ENCODE results near the gene GPC6.

The GPC6 gene

GRCh38 chr13:94267581-94268366, 1041.2 kb downstream of the GPC6 start (continued):
- no peak for TF ChIP-seq ZNF558 (tag by site-specific recombination; IDR thresholded peaks at IDR 0.05)

GRCh38 chr13:94268661-94269060, 1042.1 kb downstream of the GPC6 start:
- no peak for TF ChIP-seq KLF10 (tag by site-specific recombination; IDR thresholded peaks at IDR 0.05)
- no peak for TF ChIP-seq ZFP69B (tag by site-specific recombination; IDR thresholded peaks at IDR 0.05)
- no peak for TF ChIP-seq ZNF600 (tag by site-specific recombination; IDR thresholded peaks at IDR 0.05)
- Histone ChIP-seq H3K36me3 (ENCODE audit: control insufficient read depth in 2 of 2, insufficient read depth in 1 of 2, low read length in 2 of 2) (no peaks in the 10 kb centered on the region), H3K4me1 (ENCODE audit: control insufficient read depth, insufficient read depth, low read length) (no peaks in the 10 kb centered on the region), H3K9me3 (ENCODE audit: control insufficient read depth, insufficient read depth, low read depth, low read length) (no peaks in the 10 kb centered on the region), H3K4me3 (ENCODE audit: low read depth, low read length) (no peak overlapping the region), H3K27ac (ENCODE audit: extremely low read depth, low read depth, low read length) (no peak overlapping the region)
- POLR2A ChIA-PET: no interaction called here
- CTCF ChIA-PET: no interaction called here

GRCh38 chr13:94269557-94269956, 1043.0 kb downstream of the GPC6 start:
- Histone ChIP-seq H3K4me3 (ENCODE audit: low read depth, low read length) (no peak overlapping the region), H3K9me3 (ENCODE audit: control insufficient read depth, insufficient read depth, low read depth, low read length) (no peaks in the 10 kb centered on the region), H3K36me3 (ENCODE audit: control insufficient read depth in 2 of 2, insufficient read depth in 1 of 2, low read length in 2 of 2) (no peaks in the 10 kb centered on the region), H3K4me1 (ENCODE audit: control insufficient read depth, insufficient read depth, low read length) (no peaks in the 10 kb centered on the region), H3K27ac (ENCODE audit: extremely low read depth, low read depth, low read length) (no peak overlapping the region)
- ChIA-PET CTCF (interaction anchor here (0.7 kb wide), 1 partner anchor 25 kb away, joined by 3 read pairs; no protein-coding TSS in a partner anchor), POLR2A (no interaction called here)
- TF ChIP-seq ZNF148 (tag by site-specific recombination; IDR thresholded peaks at IDR 0.05; ENCODE audit: borderline replicate concordance) (no peak), ZNF530 (tag by site-specific recombination; IDR thresholded peaks at IDR 0.05; ENCODE audit: low read depth) (no peak), AEBP2 (tag by site-specific recombination; IDR thresholded peaks at IDR 0.05; ENCODE audit: borderline replicate concordance) (no peak), ZNF132 (tag by site-specific recombination; IDR thresholded peaks at IDR 0.05; ENCODE audit: borderline replicate concordance) (no peak), ZNF777 (tag by site-specific recombination; IDR thresholded peaks at IDR 0.05; ENCODE audit: borderline replicate concordance) (no peak), ZNF280D (tag by site-specific recombination; IDR thresholded peaks at IDR 0.05) (no peak), SCRT1 (tag by site-specific recombination; IDR thresholded peaks at IDR 0.05; ENCODE audit: borderline replicate concordance) (no peak), KLF8 (tag by site-specific recombination; IDR thresholded peaks at IDR 0.05) (no peak), ZNF623 (tag by site-specific recombination; IDR thresholded peaks at IDR 0.05) (no peak), ZNF555 (tag by site-specific recombination; conservative IDR thresholded peaks at IDR 0.05) (no peak), ZNF768 (tag by site-specific recombination; IDR thresholded peaks at IDR 0.05) (no peak), ZNF830 (tag by site-specific recombination; IDR thresholded peaks at IDR 0.05; ENCODE audit: low read depth) (no peak), ZNF792 (tag by site-specific recombination; IDR thresholded peaks at IDR 0.05) (no peak), ZNF280C (tag by site-specific recombination; IDR thresholded peaks at IDR 0.05) (no peak), ATF2 (tag by site-specific recombination; IDR thresholded peaks at IDR 0.05; ENCODE audit: low read depth) (no peak), REPIN1 (tag by site-specific recombination; IDR thresholded peaks at IDR 0.05; ENCODE audit: low read depth) (no peak), GLIS2 (tag by site-specific recombination; IDR thresholded peaks at IDR 0.05) (no peak), ZNF664 (tag by site-specific recombination; IDR thresholded peaks at IDR 0.05) (no peak)
